Endothelial cell of umbilical vein (primary cell): ENCODE results near the gene RPL38. TPM values are rescaled to one million over a fixed set of nuclear protein-coding genes. Genes with fewer than 3 reads are reported as not detected.

Source experiments
- BruUV-seq: library from RNA; stranded (reverse); fragments of 400-500 nt; replicated peaks from 2 replicates; lab custom pipeline; 2021; lab: Mats Ljungman, UMichigan
- CTCF ChIA-PET: fragments of 300-600, 350-600 bp; sonication (Branson Sonifier 250); formaldehyde crosslinking; loops from one replicate; lab custom pipeline; 2021; ENCODE audit warnings: antibody characterized with exemption, inconsistent platforms; lab: Charles Lee
- POLR2A ChIA-PET: fragments of 300-600, 350-600 bp; sonication (Branson Sonifier 250); formaldehyde crosslinking; loops from one replicate; lab custom pipeline; 2021; ENCODE audit warnings: antibody characterized with exemption, inconsistent platforms; lab: Charles Lee
- DNase-seq: peaks from one replicate; pipeline ENCODE4 v3.0.0-alpha.2; 2011; ENCODE audit warnings: low read depth, low spot score
- FAIRE-seq: peaks from 2 replicates; lab custom pipeline; 2011; peaks lifted over from hg19 to GRCh38; lab: Jason Lieb, UNC
- H2AFZ ChIP-seq: 2 replicates; pipeline ENCODE4 v1.6.0; 2012; ENCODE audit warnings: low read depth, low read length, control low read depth, inconsistent platforms
- H3K27ac ChIP-seq: 2 replicates; pipeline ENCODE4 v1.5.1; 2011; ENCODE audit warnings: low read depth, mild to moderate bottlenecking, control low read depth, low read length, moderate library complexity; ENCODE audit not compliant: insufficient read depth
- H3K27me3 ChIP-seq, 2 experiments: 2 replicates each; pipeline versions ENCODE4 v1.6.0 to v1.6.1; 2011; ENCODE audit warnings: low read length in 2 of 2, mixed read lengths in 1 of 2; ENCODE audit not compliant: control insufficient read depth in 2 of 2, insufficient read depth in 2 of 2
- H3K36me3 ChIP-seq, 2 experiments: 2 replicates in 1 of 2; 3 replicates in 1 of 2; pipeline ENCODE4 v1.5.1; 2011; ENCODE audit warnings: low read length in 2 of 2, mild to moderate bottlenecking in 1 of 2, moderate library complexity in 1 of 2; ENCODE audit not compliant: control insufficient read depth in 2 of 2, insufficient read depth in 2 of 2; ENCODE audit errors: extremely low read depth in 1 of 2
- H3K4me1 ChIP-seq: 3 replicates; pipeline ENCODE4 v1.5.1; 2011; ENCODE audit warnings: mild to moderate bottlenecking, low read length; ENCODE audit not compliant: control insufficient read depth, insufficient read depth; ENCODE audit errors: extremely low read depth
- H3K4me2 ChIP-seq: 2 replicates; pipeline ENCODE4 v1.6.1; 2011; ENCODE audit warnings: low read length, control low read depth, mixed read lengths; ENCODE audit not compliant: insufficient read depth
- H3K4me3 ChIP-seq, 3 experiments: fragments of 200-600 bp in 1 of 3; sonication (generic), shearing (Covaris generic) in 1 of 3; replicated peaks in 1 of 3; 2 replicates each; pipeline ENCODE4 v1.5.1; 2011 to 2016; ENCODE audit warnings: control low read depth in 3 of 3, low read length in 3 of 3, mild to moderate bottlenecking in 2 of 3, inconsistent platforms in 1 of 3, low read depth in 1 of 3, moderate library complexity in 1 of 3; ENCODE audit not compliant: insufficient read depth in 1 of 3
- H3K79me2 ChIP-seq: 2 replicates; pipeline ENCODE4 v1.6.0; 2012; ENCODE audit warnings: low read length, inconsistent platforms; ENCODE audit not compliant: control insufficient read depth, insufficient read depth
- H3K9ac ChIP-seq: replicated peaks from 2 replicates; pipeline ENCODE3; 2011; ENCODE audit warnings: low read length, control low read depth; ENCODE audit not compliant: insufficient read depth; ENCODE audit errors: extremely low read depth
- H3K9me1 ChIP-seq: replicated peaks from 3 replicates; pipeline ENCODE4 v1.6.0; 2011; ENCODE audit warnings: mild to moderate bottlenecking, low read length; ENCODE audit not compliant: control insufficient read depth, insufficient read depth; ENCODE audit errors: extremely low read depth
- H3K9me3 ChIP-seq: replicated peaks from 2 replicates; pipeline ENCODE4 v1.5.1; 2012; ENCODE audit warnings: low read length, inconsistent platforms; ENCODE audit not compliant: control insufficient read depth, insufficient read depth
- H4K20me1 ChIP-seq: replicated peaks from 2 replicates; pipeline ENCODE3; 2011; ENCODE audit warnings: mild to moderate bottlenecking, low read length; ENCODE audit not compliant: control insufficient read depth, insufficient read depth; ENCODE audit errors: extremely low read depth
- EZH2 ChIP-seq: IDR thresholded peaks from 2 replicates; pipeline ENCODE4 v1.6.1; 2012; ENCODE audit warnings: borderline replicate concordance, low read depth, mild to moderate bottlenecking, moderate library complexity, low read length, inconsistent platforms; ENCODE audit not compliant: severe bottlenecking
- FOS ChIP-seq: IDR thresholded peaks from 2 replicates; pipeline ENCODE4 v1.6.1; 2011; ENCODE audit warnings: mild to moderate bottlenecking, low read length, moderate library complexity, borderline replicate concordance; ENCODE audit not compliant: insufficient read depth
- GATA2 ChIP-seq: IDR thresholded peaks from 2 replicates; pipeline ENCODE4 v1.7.0; 2011; ENCODE audit warnings: low read depth, mild to moderate bottlenecking, moderate library complexity, mixed read lengths, low read length; ENCODE audit not compliant: insufficient read length, insufficient read depth
- JUN ChIP-seq: IDR thresholded peaks from 2 replicates; pipeline ENCODE4 v1.6.1; 2011; ENCODE audit warnings: borderline replicate concordance, low read depth; ENCODE audit not compliant: insufficient read length, insufficient read depth
- MYC ChIP-seq: IDR thresholded peaks from one replicate; pipeline ENCODE4 v1.6.1; 2011; ENCODE audit warnings: mild to moderate bottlenecking, low read depth, low read length
- POLR2A ChIP-seq: IDR thresholded peaks from 2 replicates; pipeline ENCODE4 v1.6.1; 2012; ENCODE audit warnings: low read depth, mild to moderate bottlenecking, control low read depth, low read length
- POLR2AphosphoS5 ChIP-seq: IDR thresholded peaks from 2 replicates; pipeline ENCODE4 v1.6.1; 2012; ENCODE audit warnings: low read depth, mild to moderate bottlenecking, control low read depth, low read length, moderate library complexity; ENCODE audit not compliant: insufficient read depth
- dilution Hi-C: fragments of 300-500 bp; cut with MboI; formaldehyde crosslinking; loops from one replicate; pipeline ENCODE4 v1.15.0; 2019; ENCODE audit warnings: low sequenced_read_pairs; ENCODE audit not compliant: extremely low pct_ligation_motif_present
- intact Hi-C: fragments of 100-400 bp; cut with micrococcal nuclease; formaldehyde crosslinking; loops from one replicate; pipeline ENCODE4 v1.10.0; 2022
- polyA plus RNA-seq, 4 experiments: library from polyadenylated mRNA; depleted of rRNA in 3 of 4; stranded (reverse) in 3 of 4; unstranded in 1 of 4; fragments of >200 nt; gene quantifications; 2 replicates each; pipeline versions ENCODE4 v1.2.1 to v1.2.3, GENCODE V29; 2011 to 2012; ENCODE audit warnings: missing spikeins in 1 of 4
- total RNA-seq: library from RNA; stranded (reverse); gene quantifications from 2 replicates; pipeline ENCODE4 v1.2.3, GENCODE V29; 2021
- TF ChIP-seq, protein P1 (sequence below), 2 donors: IDR thresholded peaks; 1 replicate in 1 of 2; 2 replicates in 1 of 2; pipeline ENCODE4 v1.5.1; 2011; ENCODE audit warnings: low read length in 2 of 2, mild to moderate bottlenecking in 2 of 2, moderate library complexity in 2 of 2, control low read depth in 1 of 2, inconsistent platforms in 1 of 2, low read depth in 1 of 2; ENCODE audit not compliant: insufficient read depth in 1 of 2; ENCODE audit errors: extremely low read depth in 1 of 2
- TF ChIP-seq, protein P2 (sequence below): IDR thresholded peaks from 2 replicates; pipeline ENCODE4 v1.6.1; 2011; ENCODE audit not compliant: insufficient read depth, insufficient read length

The RPL38 gene
- total and polyA plus RNA-seq, 2 donors (not counting 3 experiments of a cell fraction or from before 2014, with no cell fraction given), result 256 to 1,006 TPM

DNA sequence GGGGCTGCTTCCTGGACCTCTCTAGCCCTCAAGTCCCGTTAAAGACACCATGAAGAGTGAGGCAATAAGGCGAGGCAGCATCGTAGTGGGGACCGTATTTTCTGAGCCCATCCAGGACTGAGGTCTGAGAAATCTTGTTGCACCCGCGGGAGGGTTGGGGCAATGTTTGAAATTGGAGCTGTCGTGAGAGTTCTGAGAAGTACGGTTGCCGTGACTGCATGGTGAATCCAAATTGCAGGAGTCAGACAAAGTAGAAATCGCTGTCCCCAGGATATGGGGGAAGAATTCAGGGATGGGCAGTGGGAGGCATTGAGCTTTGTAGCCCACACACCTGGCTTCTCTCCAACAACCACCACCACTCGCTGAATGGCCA, 42.0 kb upstream of the RPL38 start:
- no TSS peak for BruUV-seq
- POLR2A ChIA-PET, result interaction anchor here (0.6 kb wide), 1 partner anchor 35 kb away, joined by 5 read pairs; no protein-coding TSS in a partner anchor
- intact Hi-C loops, result no loop called here

More for the DNA sequence above, 42.0 kb upstream of the RPL38 start:
- Histone ChIP-seq H3K4me1 (no peaks in the 10 kb centered on the region), H3K9me1 (no peaks in the 10 kb centered on the region), H2AFZ (no peak overlapping the region), H4K20me1 (no peaks in the 10 kb centered on the region), H3K4me3 (no peak overlapping the region), H3K4me2 (no peak overlapping the region), H3K9ac (no peak overlapping the region), H3K27ac (no peak overlapping the region), H3K9me3 (no peaks in the 10 kb centered on the region), H3K27me3 (no peaks in the 10 kb centered on the region), H3K36me3 (no peaks in the 10 kb centered on the region), H3K79me2 (no peaks in the 10 kb centered on the region)
- DNase-seq, result no peak
- FAIRE-seq, result no peak
- dilution Hi-C loops, result no loop called here
- TF ChIP-seq POLR2A, result no peak
- TF ChIP-seq MYC, result no peak
- TF ChIP-seq EZH2, result no peak
- TF ChIP-seq, protein P1, sequence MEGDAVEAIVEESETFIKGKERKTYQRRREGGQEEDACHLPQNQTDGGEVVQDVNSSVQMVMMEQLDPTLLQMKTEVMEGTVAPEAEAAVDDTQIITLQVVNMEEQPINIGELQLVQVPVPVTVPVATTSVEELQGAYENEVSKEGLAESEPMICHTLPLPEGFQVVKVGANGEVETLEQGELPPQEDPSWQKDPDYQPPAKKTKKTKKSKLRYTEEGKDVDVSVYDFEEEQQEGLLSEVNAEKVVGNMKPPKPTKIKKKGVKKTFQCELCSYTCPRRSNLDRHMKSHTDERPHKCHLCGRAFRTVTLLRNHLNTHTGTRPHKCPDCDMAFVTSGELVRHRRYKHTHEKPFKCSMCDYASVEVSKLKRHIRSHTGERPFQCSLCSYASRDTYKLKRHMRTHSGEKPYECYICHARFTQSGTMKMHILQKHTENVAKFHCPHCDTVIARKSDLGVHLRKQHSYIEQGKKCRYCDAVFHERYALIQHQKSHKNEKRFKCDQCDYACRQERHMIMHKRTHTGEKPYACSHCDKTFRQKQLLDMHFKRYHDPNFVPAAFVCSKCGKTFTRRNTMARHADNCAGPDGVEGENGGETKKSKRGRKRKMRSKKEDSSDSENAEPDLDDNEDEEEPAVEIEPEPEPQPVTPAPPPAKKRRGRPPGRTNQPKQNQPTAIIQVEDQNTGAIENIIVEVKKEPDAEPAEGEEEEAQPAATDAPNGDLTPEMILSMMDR (IDR thresholded peaks at IDR 0.05; ENCODE audit: extremely low read depth in 1 of 2, insufficient read depth in 1 of 2, low read depth in 1 of 2, low read length in 2 of 2), result no peak
- TF ChIP-seq, protein P2, sequence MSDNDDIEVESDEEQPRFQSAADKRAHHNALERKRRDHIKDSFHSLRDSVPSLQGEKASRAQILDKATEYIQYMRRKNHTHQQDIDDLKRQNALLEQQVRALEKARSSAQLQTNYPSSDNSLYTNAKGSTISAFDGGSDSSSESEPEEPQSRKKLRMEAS, result no peak
- no peak for TF ChIP-seq POLR2AphosphoS5
- TF ChIP-seq FOS, result no peak
- TF ChIP-seq JUN, result no peak
- no peak for TF ChIP-seq GATA2
- CTCF ChIA-PET, result no interaction called here
